ENCODE measurements around the gene FAM111A.

- TF ChIP-seq POLR2AphosphoS5 (IDR thresholded peaks at IDR 0.05), result peak; percentile 40
- no peak for TF ChIP-seq CTCF (IDR thresholded peaks at IDR 0.05)
- TF ChIP-seq POLR2A (IDR thresholded peaks at IDR 0.05), result no peak
These were observed 41.1 kb downstream of the FAM111A start for GRCh38 chr11:59183771-59184170.
